A375 (cell line): Measurements from ENCODE around the gene KCTD14. TPM values are rescaled to one million over a fixed set of nuclear protein-coding genes. Genes with fewer than 3 reads are reported as not detected.

ENCODE experiments used
- total RNA-seq: library from RNA; depleted of rRNA; stranded (reverse); fragments of >200 nt; shearing (Covaris generic); gene quantifications from 2 replicates; pipeline ENCODE4 v1.2.3, GENCODE V29; 2014; rRNA removed

KCTD14 gene, protein sequence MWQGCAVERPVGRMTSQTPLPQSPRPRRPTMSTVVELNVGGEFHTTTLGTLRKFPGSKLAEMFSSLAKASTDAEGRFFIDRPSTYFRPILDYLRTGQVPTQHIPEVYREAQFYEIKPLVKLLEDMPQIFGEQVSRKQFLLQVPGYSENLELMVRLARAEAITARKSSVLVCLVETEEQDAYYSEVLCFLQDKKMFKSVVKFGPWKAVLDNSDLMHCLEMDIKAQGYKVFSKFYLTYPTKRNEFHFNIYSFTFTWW
- total RNA-seq = not detected in 2 replicates

DNA sequence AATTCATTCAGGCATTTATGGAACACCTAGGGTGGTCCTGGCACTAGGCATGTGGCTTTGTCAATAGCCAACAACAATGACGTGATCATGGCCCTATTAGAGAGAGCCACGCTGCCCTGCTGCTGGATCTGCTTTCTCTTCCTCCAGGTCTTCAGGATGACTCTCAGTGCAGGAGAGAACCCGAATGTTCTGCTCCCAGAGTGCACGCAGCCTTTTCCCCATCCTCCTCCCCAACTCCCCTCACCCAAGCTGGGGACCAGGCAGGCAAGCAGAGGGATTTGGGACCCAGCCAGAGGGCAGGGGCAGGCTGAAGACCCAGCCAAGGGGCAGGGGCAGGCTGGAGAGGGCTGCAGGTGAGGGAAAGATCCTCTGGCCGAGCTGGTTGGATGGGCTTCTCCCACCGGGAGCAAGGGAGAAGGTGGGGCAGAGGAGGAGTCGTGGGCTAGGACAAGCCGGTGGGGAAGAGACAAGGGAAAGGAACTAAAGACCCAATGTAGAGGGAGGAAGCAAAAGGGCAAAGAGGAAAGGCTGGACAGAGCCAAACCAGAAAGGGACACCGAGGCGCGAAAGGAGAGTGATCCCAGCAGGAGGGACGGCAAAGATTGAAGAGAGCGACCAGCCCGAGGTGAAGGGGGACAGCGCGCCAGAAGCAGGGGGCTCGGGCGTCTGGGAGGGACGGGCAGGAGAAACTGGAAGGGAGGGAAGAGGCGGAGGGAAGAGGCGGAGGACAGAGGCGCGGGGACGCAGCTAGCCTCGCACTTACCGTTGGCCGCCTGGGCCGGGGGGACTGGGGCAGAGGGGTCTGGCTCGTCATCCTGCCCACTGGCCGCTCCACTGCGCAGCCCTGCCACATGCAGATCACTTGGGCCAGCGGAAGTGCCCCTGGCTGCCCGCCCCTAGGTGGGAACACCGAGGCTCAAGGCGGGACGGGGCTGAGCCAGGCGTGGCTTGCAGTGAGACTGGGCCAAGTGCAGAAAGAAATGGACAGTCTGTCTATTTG, at the start of gene KCTD14:
Gene KCTD14 (minus strand): TSS at position 880 of the 1,000 bp plus-strand sequence. CDS start 27 bp downstream, at position 853.

GRCh38 chr11:78063440-78064181, 40.5 kb upstream of the KCTD14 start, which contains the start of gene THRSP:
THRSP (plus strand) TSS chr11:78063861; CDS start chr11:78063882, 21 bp downstream.

GRCh38 chr11:77994434-77995362, 28.4 kb downstream of the KCTD14 start, which contains the start of gene INTS4:
INTS4 (minus strand) TSS chr11:77994668; CDS start chr11:77994643, 25 bp downstream.

Other genes with a start within 250 kb of the KCTD14 start
- gene RSF1, start 202.6 kb downstream of the KCTD14 start, total RNA-seq = 42.4 and 58.8 TPM in 2 replicates
- gene AAMDC, start 202.1 kb downstream of the KCTD14 start, total RNA-seq = 13.8 and 19.3 TPM in 2 replicates
- gene INTS4, start 28.6 kb downstream of the KCTD14 start, total RNA-seq = 30.2 and 43.2 TPM in 2 replicates
- gene THRSP, start 40.6 kb upstream of the KCTD14 start, total RNA-seq = not detected in 2 replicates
- gene NDUFC2, start 56.6 kb upstream of the KCTD14 start, total RNA-seq = 85.2 and 136 TPM in 2 replicates
- gene ALG8, start 116.3 kb upstream of the KCTD14 start, total RNA-seq = 54.2 and 63.7 TPM in 2 replicates
- gene KCTD21, start 165.3 kb upstream of the KCTD14 start, total RNA-seq = 3.7 TPM in 2 replicates
- 3.1 and 3.4 TPM in 2 replicates for gene USP35, start 165.6 kb upstream of the KCTD14 start, total RNA-seq